PFSK-1 (cell line): ENCODE results near the gene CRKL.

Experiments used
- REST ChIP-seq, 2 experiments: IDR thresholded peaks; 2 replicates each; pipeline versions ENCODE4 v1.6.1 to v1.8.0; 2011 to 2012; ENCODE audit warnings: low read depth in 2 of 2, low read length in 2 of 2, control low read depth in 1 of 2, inconsistent platforms in 1 of 2, mild to moderate bottlenecking in 1 of 2, moderate library complexity in 1 of 2; ENCODE audit not compliant: insufficient read depth in 1 of 2
- SIN3A ChIP-seq: IDR thresholded peaks from 2 replicates; pipeline ENCODE4 v1.6.1; 2012; ENCODE audit warnings: mild to moderate bottlenecking, low read length, moderate library complexity, borderline replicate concordance; ENCODE audit not compliant: insufficient read depth
- TAF1 ChIP-seq: IDR thresholded peaks from 2 replicates; pipeline ENCODE4 v1.6.1; 2012; ENCODE audit warnings: low read length, control low read depth, borderline replicate concordance; ENCODE audit not compliant: insufficient read depth

- no peak for TF ChIP-seq TAF1
- no peak for TF ChIP-seq REST (IDR thresholded peaks at IDR 0.05; ENCODE audit: insufficient read depth in 1 of 2, low read depth in 2 of 2, low read length in 2 of 2)
- no peak for TF ChIP-seq SIN3A
Measured at GRCh38 chr22:20960609-20961008, 43.4 kb downstream of the CRKL start.
